IMR-90 (cell line): ENCODE data around the gene NLGN2. TPM values are rescaled to one million over a fixed set of nuclear protein-coding genes. Genes with fewer than 3 reads are reported as not detected.

Source experiments
- ATAC-seq: fragments of 200-7000 bp; cut with Tn5 transposase; 2 replicates; pipeline ENCODE4 v1.9.1; 2020; ENCODE audit warnings: low read depth, mild to moderate bottlenecking, moderate library complexity
- BruUV-seq: library from RNA; stranded (reverse); fragments of 400-500 nt; replicated peaks from 2 replicates; lab custom pipeline; 2021; lab: Mats Ljungman, UMichigan
- CTCF ChIA-PET: fragments of 300-600 bp; formaldehyde crosslinking; extraction: SDS; loops from one replicate; lab custom pipeline; 2021; ENCODE audit warnings: antibody characterized with exemption; lab: Yijun Ruan, JAX
- POLR2A ChIA-PET: fragments of 300-600 bp; sonication (Branson Sonifier 250); formaldehyde crosslinking; loops from one replicate; lab custom pipeline; 2022; ENCODE audit warnings: antibody characterized with exemption; ENCODE audit not compliant: unreplicated experiment; lab: Charles Lee
- DNase-seq: peaks from one replicate; pipeline ENCODE4 v3.0.0; 2013
- H2AFZ ChIP-seq: replicated peaks from 2 replicates; pipeline ENCODE3; 2013; ENCODE audit warnings: low read length, mild to moderate bottlenecking; ENCODE audit not compliant: poor library complexity
- H2AK5ac ChIP-seq: 2 replicates; pipeline ENCODE4 v1.6.1; 2013; ENCODE audit warnings: low read depth, low read length, inconsistent platforms
- H2AK9ac ChIP-seq: replicated peaks from 2 replicates; pipeline ENCODE3; 2013; ENCODE audit warnings: mild to moderate bottlenecking, low read depth, low read length, moderate library complexity; ENCODE audit not compliant: poor library complexity
- H2BK120ac ChIP-seq: 2 replicates; pipeline ENCODE4 v1.6.1; 2013; ENCODE audit warnings: low read depth, low read length, inconsistent platforms
- H2BK15ac ChIP-seq: 3 replicates; pipeline ENCODE4 v1.6.1; 2013; ENCODE audit warnings: low read depth, low read length, inconsistent platforms
- H2BK20ac ChIP-seq: 2 replicates; pipeline ENCODE4 v1.6.1; 2013; ENCODE audit warnings: low read depth, mild to moderate bottlenecking, inconsistent platforms, low read length, moderate library complexity
- H2BK5ac ChIP-seq: 2 replicates; pipeline ENCODE4 v1.6.1; 2013; ENCODE audit warnings: mild to moderate bottlenecking, low read depth, low read length, inconsistent platforms; ENCODE audit not compliant: poor library complexity, severe bottlenecking
- H3K14ac ChIP-seq: replicated peaks from 2 replicates; pipeline ENCODE4 v1.6.1; 2013; ENCODE audit warnings: low read depth, low read length, inconsistent platforms
- H3K18ac ChIP-seq: 2 replicates; pipeline ENCODE4 v1.6.1; 2013; ENCODE audit warnings: low read depth, low read length, control low read depth
- H3K23ac ChIP-seq: 2 replicates; pipeline ENCODE4 v1.6.1; 2013; ENCODE audit warnings: low read depth, low read length, inconsistent platforms
- H3K27ac ChIP-seq: 2 replicates; pipeline ENCODE4 v1.5.1; 2013; ENCODE audit warnings: mild to moderate bottlenecking, control low read depth, low read length; ENCODE audit not compliant: insufficient read depth
- H3K27me3 ChIP-seq: 2 replicates; pipeline ENCODE4 v1.6.1; 2013; ENCODE audit warnings: low read length; ENCODE audit not compliant: control insufficient read depth, insufficient read depth
- H3K36me3 ChIP-seq: 2 replicates; pipeline ENCODE4 v1.6.1; 2013; ENCODE audit warnings: low read length, mixed read lengths; ENCODE audit not compliant: control insufficient read depth, insufficient read depth
- H3K4ac ChIP-seq: 2 replicates; pipeline ENCODE4 v1.6.1; 2013; ENCODE audit warnings: low read depth, low read length, inconsistent platforms
- H3K4me1 ChIP-seq: 2 replicates; pipeline ENCODE4 v1.6.1; 2013; ENCODE audit warnings: low read length, mixed read lengths; ENCODE audit not compliant: control insufficient read depth, insufficient read depth
- H3K4me2 ChIP-seq: 2 replicates; pipeline ENCODE4 v1.6.1; 2013; ENCODE audit warnings: low read depth, mild to moderate bottlenecking, control low read depth, low read length, moderate library complexity
- H3K4me3 ChIP-seq: 2 replicates; pipeline ENCODE4 v1.5.1; 2013; ENCODE audit warnings: low read depth, mild to moderate bottlenecking, control low read depth, low read length, moderate library complexity; ENCODE audit not compliant: insufficient read depth
- H3K56ac ChIP-seq: 2 replicates; pipeline ENCODE4 v1.6.1; 2013; ENCODE audit warnings: low read length, inconsistent platforms; ENCODE audit not compliant: insufficient read depth; ENCODE audit errors: extremely low read depth
- H3K79me1 ChIP-seq, 2 experiments: 2 replicates each; pipeline ENCODE4 v1.6.1; 2013; ENCODE audit warnings: low read length in 2 of 2, inconsistent platforms in 1 of 2, low read depth in 1 of 2
- H3K9ac ChIP-seq: 2 replicates; pipeline ENCODE4 v1.6.1; 2013; ENCODE audit warnings: low read depth, low read length, control low read depth
- H3K9me1 ChIP-seq: 2 replicates; pipeline ENCODE4 v1.6.1; 2013; ENCODE audit warnings: low read length, inconsistent platforms; ENCODE audit not compliant: insufficient read depth
- H3K9me3 ChIP-seq: 2 replicates; pipeline ENCODE4 v1.6.1; 2013; ENCODE audit warnings: low read length; ENCODE audit not compliant: control insufficient read depth, insufficient read depth
- H4K20me1 ChIP-seq: 2 replicates; pipeline ENCODE4 v1.6.1; 2013; ENCODE audit warnings: low read length, inconsistent platforms; ENCODE audit not compliant: insufficient read depth
- H4K5ac ChIP-seq: 2 replicates; pipeline ENCODE4 v1.6.1; 2013; ENCODE audit warnings: mild to moderate bottlenecking, low read depth, low read length, control low read depth
- H4K8ac ChIP-seq, 2 experiments: 2 replicates each; pipeline ENCODE4 v1.6.1; 2013; ENCODE audit warnings: low read depth in 2 of 2, low read length in 2 of 2, control low read depth in 1 of 2, inconsistent platforms in 1 of 2
- H4K91ac ChIP-seq: 2 replicates; pipeline ENCODE4 v1.6.1; 2013; ENCODE audit warnings: low read depth, low read length, inconsistent platforms; ENCODE audit not compliant: insufficient read depth
- BHLHE40 ChIP-seq: fragments of 150-350 bp; IDR thresholded peaks from 2 replicates; pipeline ENCODE4 v1.6.1; 2016; ENCODE audit warnings: mild to moderate bottlenecking, low read depth, low read length
- CEBPB ChIP-seq: IDR thresholded peaks from 2 replicates; pipeline ENCODE4 v1.6.1; 2012; ENCODE audit warnings: low read depth, low read length, improper control_type of control experiment
- CHD1 ChIP-seq: IDR thresholded peaks from 2 replicates; pipeline ENCODE4 v1.6.1; 2012; ENCODE audit warnings: low read depth, low read length, improper control_type of control experiment
- CTCF ChIP-seq: conservative IDR thresholded peaks from 2 replicates; pipeline ENCODE4 v1.5.1; 2012; ENCODE audit warnings: mild to moderate bottlenecking, low read depth, low read length, improper control_type of control experiment
- ELK1 ChIP-seq: fragments of 150-350 bp; IDR thresholded peaks from 2 replicates; pipeline ENCODE4 v1.6.1; 2016; ENCODE audit warnings: low read depth, mild to moderate bottlenecking, low read length, moderate library complexity, borderline replicate concordance
- FOS ChIP-seq: fragments of 150-350 bp; IDR thresholded peaks from 2 replicates; pipeline ENCODE4 v1.6.1; 2016; ENCODE audit warnings: low read depth, low read length
- MAFK ChIP-seq: IDR thresholded peaks from 2 replicates; pipeline ENCODE4 v1.6.1; 2012; ENCODE audit warnings: low read depth, low read length, improper control_type of control experiment
- MAZ ChIP-seq: IDR thresholded peaks from 2 replicates; pipeline ENCODE4 v1.6.1; 2012; ENCODE audit warnings: low read depth, mild to moderate bottlenecking, low read length, improper control_type of control experiment, moderate library complexity, borderline replicate concordance
- MXI1 ChIP-seq: IDR thresholded peaks from 2 replicates; pipeline ENCODE4 v1.6.1; 2012; ENCODE audit warnings: low read depth, mild to moderate bottlenecking, low read length, moderate library complexity, borderline replicate concordance
- NFE2L2 ChIP-seq: fragments of 150-350 bp; IDR thresholded peaks from 2 replicates; pipeline ENCODE4 v1.6.1; 2016; ENCODE audit warnings: low read depth, mild to moderate bottlenecking, low read length
- POLR2A ChIP-seq: IDR thresholded peaks from 2 replicates; pipeline ENCODE4 v1.6.1; 2012; ENCODE audit warnings: mild to moderate bottlenecking, low read depth, low read length
- RAD21 ChIP-seq: IDR thresholded peaks from 2 replicates; pipeline ENCODE4 v1.6.1; 2012; ENCODE audit warnings: low read length, improper control_type of control experiment
- RCOR1 ChIP-seq: IDR thresholded peaks from 2 replicates; pipeline ENCODE4 v1.6.1; 2012; ENCODE audit warnings: mild to moderate bottlenecking, low read length, improper control_type of control experiment; ENCODE audit not compliant: insufficient replicate concordance
- RFX5 ChIP-seq: IDR thresholded peaks from 2 replicates; pipeline ENCODE4 v1.8.0; 2012; ENCODE audit warnings: low read depth, mild to moderate bottlenecking, low read length, moderate library complexity
- SMC3 ChIP-seq: fragments of 150-350 bp; IDR thresholded peaks from 2 replicates; pipeline ENCODE4 v1.6.1; 2016; ENCODE audit warnings: low read depth, mild to moderate bottlenecking, antibody characterized with exemption, low read length, moderate library complexity
- USF2 ChIP-seq: fragments of 150-350 bp; IDR thresholded peaks from 2 replicates; pipeline ENCODE4 v1.6.1; 2017; ENCODE audit warnings: mild to moderate bottlenecking, antibody characterized with exemption, low read length, low read depth
- WGBS, 2 experiments: methylation state at CpG; one replicate each; pipeline versions ENCODE4 v1.1.5 to v1.1.7; 2013; ENCODE audit warnings: missing lambda C conversion rate in 2 of 2; ENCODE audit not compliant: insufficient read length in 1 of 2; ENCODE audit errors: extremely low coverage in 2 of 2; 5-methylcytosine and 5-hydroxymethylcytosine counted together
- dilution Hi-C: fragments of 300-500 bp; cut with HindIII; formaldehyde crosslinking; loops from one replicate; pipeline ENCODE4 v1.14.3; 2018; ENCODE audit warnings: low sequenced_read_pairs; ENCODE audit not compliant: unreplicated experiment
- in situ Hi-C: fragments of 300-500 bp; cut with MboI; formaldehyde crosslinking; loops from 3 replicates; pipeline ENCODE4 v1.14.3; 2019; ENCODE audit warnings: low sequenced_read_pairs, inconsistent platforms, mixed read lengths
- intact Hi-C: fragments of 100-400 bp; cut with micrococcal nuclease; formaldehyde crosslinking; loops from 2 replicates; pipeline ENCODE4 v1.10.0; 2022
- polyA plus RNA-seq, 3 experiments: library from polyadenylated mRNA; depleted of rRNA; stranded (reverse); fragments of >200 nt; gene quantifications; 2 replicates each; pipeline ENCODE4 v1.2.3, GENCODE V29; 2012; ENCODE audit warnings: low replicate concordance in 1 of 3
- total RNA-seq: library from RNA; depleted of rRNA; stranded (reverse); fragments of >200 nt; gene quantifications from 2 replicates; pipeline ENCODE4 v1.2.3, GENCODE V29; 2012

The NLGN2 gene
- total and polyA plus RNA-seq, 2 of the 4 experiments (the other 2 are of a cell fraction) = 1.8 to 38.1 TPM

GRCh38 chr17:7463372-7463846 is 55.8 kb downstream of the NLGN2 start:
- dilution Hi-C loops = no loop called here
- no peak overlapping the region for H3K56ac ChIP-seq
- H3K79me1 ChIP-seq = peaks cover 16 to 66% of the 10 kb centered on the region in 2 experiments; a peak in 3 of 4 replicates
- no peak overlapping the region for H3K9ac ChIP-seq
- no peak overlapping the region for H3K23ac ChIP-seq
- no peaks in the 10 kb centered on the region for H3K27me3 ChIP-seq
- no peak for TF ChIP-seq CEBPB
- TF ChIP-seq USF2 = no peak
- TF ChIP-seq MAZ = no peak
- no peak for TF ChIP-seq MAFK
- no peak for TF ChIP-seq RCOR1
- no peak for TF ChIP-seq MXI1
- TF ChIP-seq CHD1 = no peak
- TF ChIP-seq ELK1 = no peak
- TF ChIP-seq BHLHE40 = no peak
- TF ChIP-seq RAD21 = no peak
- no peak for TF ChIP-seq CTCF
- TF ChIP-seq RFX5 = no peak
- no peak for TF ChIP-seq FOS
- no peak for TF ChIP-seq SMC3
- TF ChIP-seq POLR2A = no peak
- no peak for TF ChIP-seq NFE2L2
- BruUV-seq = no TSS peak
- H4K8ac ChIP-seq = no peak overlapping the region
- peaks cover 44% of the 10 kb centered on the region for H4K20me1 ChIP-seq
- H4K5ac ChIP-seq = no peak overlapping the region
- H2AFZ ChIP-seq = no peak overlapping the region
- in situ Hi-C loops = no loop called here
- H2BK20ac ChIP-seq = no peak overlapping the region
- no peak overlapping the region for H4K91ac ChIP-seq
- peaks cover 6% of the 10 kb centered on the region; the same call in 1 of the 2 replicates for H3K4me1 ChIP-seq
- no peak overlapping the region for H3K14ac ChIP-seq
- peaks cover 14% of the 10 kb centered on the region for H3K9me1 ChIP-seq
- H2BK5ac ChIP-seq = no peak overlapping the region
- intact Hi-C loops = no loop called here
- no peak overlapping the region for H2AK5ac ChIP-seq
- peaks cover 46% of the 10 kb centered on the region for H3K36me3 ChIP-seq
- H2AK9ac ChIP-seq = no peak overlapping the region
- no peaks in the 10 kb centered on the region for H3K9me3 ChIP-seq
- ATAC-seq (no peak), DNase-seq (no peak)
- H3K4ac ChIP-seq = no peak overlapping the region
- no peak overlapping the region for H2BK120ac ChIP-seq
- no peak overlapping the region for H3K4me2 ChIP-seq
- no peak overlapping the region for H3K27ac ChIP-seq
- WGBS, 2 experiments = 92% methylated on average over 7 of the region's 14 CpGs; no CpG with 5 or more reads in 1 of the 2 experiments
- no peak overlapping the region for H2BK15ac ChIP-seq
- H3K4me3 ChIP-seq = no peak overlapping the region
- POLR2A ChIA-PET = no interaction called here
- no peak overlapping the region for H3K18ac ChIP-seq
- CTCF ChIA-PET = no interaction called here
